ENCODE measurements around the gene TMEM43. TPM values are rescaled to one million over a fixed set of nuclear protein-coding genes. Genes with fewer than 3 reads are reported as not detected.
A peak's percentile ranks its signal among the peaks of the same experiment; 100 is the strongest.

Gene TMEM43
- total and polyA plus RNA-seq, 10 of the 15 experiments (the other 5 are each of a cell fraction or from before 2014, with no cell fraction given): 7.2 to 33.0 (median 18.5) TPM

- TF ChIP-seq ZNF24 (IDR thresholded peaks at IDR 0.05) (no peak), ZNF217 (IDR thresholded peaks at IDR 0.05) (peak; percentile 5; the same call in 1 of the 2 replicates), TCF3 (IDR thresholded peaks at IDR 0.05; ENCODE audit: borderline replicate concordance, insufficient read depth, low read depth, low read length) (0 out of 2 replicates have a peak, but pooled peaks have one; percentile 58), RUNX3 (IDR thresholded peaks at IDR 0.05; ENCODE audit: low read length) (peak; percentile 42), NRF1 (conservative IDR thresholded peaks at IDR 0.05; ENCODE audit: low read depth, low read length) (peak; percentile 98), IRF3 (IDR thresholded peaks at IDR 0.05) (no peak; the same call in 1 of the 2 replicates), BACH1 (IDR thresholded peaks at IDR 0.05; ENCODE audit: borderline replicate concordance) (peak; percentile 62; the same call in 1 of the 2 replicates), CHD1 (IDR thresholded peaks at IDR 0.05; ENCODE audit: low read depth, low read length) (0 out of 2 replicates have a peak, but pooled peaks have one; percentile 19), WRNIP1 (IDR thresholded peaks at IDR 0.05; ENCODE audit: borderline replicate concordance, low read depth, low read length) (no peak), HDAC2 (IDR thresholded peaks at IDR 0.05) (no peak), FOS (IDR thresholded peaks at IDR 0.05; ENCODE audit: borderline replicate concordance, extremely low read depth, insufficient read length) (no peak), CHD2 (IDR thresholded peaks at IDR 0.05; ENCODE audit: borderline replicate concordance, low read depth, low read length) (peak; percentile 47), PAX5 (IDR thresholded peaks at IDR 0.05; ENCODE audit: borderline replicate concordance, low read depth, low read length) (no peak), SIN3A (IDR thresholded peaks at IDR 0.05; ENCODE audit: low read depth, low read length) (peak; percentile 9; the same call in 1 of the 2 replicates), CBX5 (IDR thresholded peaks at IDR 0.05; ENCODE audit: low read depth) (peak; percentile 65; the same call in 1 of the 2 replicates), CREM (IDR thresholded peaks at IDR 0.05; ENCODE audit: low read depth) (peak; percentile 93; the same call in 1 of the 2 replicates), YY1 (IDR thresholded peaks at IDR 0.05; ENCODE audit: low read depth, low read length) (peak; percentile 88), HCFC1 (IDR thresholded peaks at IDR 0.05; ENCODE audit: low read length) (peak; percentile 99), E2F4 (IDR thresholded peaks at IDR 0.05; ENCODE audit: low read depth, low read length) (0 out of 2 replicates have a peak, but pooled peaks have one; percentile 25), SRF (IDR thresholded peaks at IDR 0.05; ENCODE audit: low read depth in 2 of 2, low read length in 2 of 2) (0 out of 4 replicates have a peak, but pooled peaks of 1 of the 2 experiments have one; percentile 7)
- TF ChIP-seq, protein P1, sequence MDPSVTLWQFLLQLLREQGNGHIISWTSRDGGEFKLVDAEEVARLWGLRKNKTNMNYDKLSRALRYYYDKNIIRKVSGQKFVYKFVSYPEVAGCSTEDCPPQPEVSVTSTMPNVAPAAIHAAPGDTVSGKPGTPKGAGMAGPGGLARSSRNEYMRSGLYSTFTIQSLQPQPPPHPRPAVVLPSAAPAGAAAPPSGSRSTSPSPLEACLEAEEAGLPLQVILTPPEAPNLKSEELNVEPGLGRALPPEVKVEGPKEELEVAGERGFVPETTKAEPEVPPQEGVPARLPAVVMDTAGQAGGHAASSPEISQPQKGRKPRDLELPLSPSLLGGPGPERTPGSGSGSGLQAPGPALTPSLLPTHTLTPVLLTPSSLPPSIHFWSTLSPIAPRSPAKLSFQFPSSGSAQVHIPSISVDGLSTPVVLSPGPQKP (IDR thresholded peaks at IDR 0.05; ENCODE audit: low read depth, low read length): no peak
- TF ChIP-seq, protein P2, sequence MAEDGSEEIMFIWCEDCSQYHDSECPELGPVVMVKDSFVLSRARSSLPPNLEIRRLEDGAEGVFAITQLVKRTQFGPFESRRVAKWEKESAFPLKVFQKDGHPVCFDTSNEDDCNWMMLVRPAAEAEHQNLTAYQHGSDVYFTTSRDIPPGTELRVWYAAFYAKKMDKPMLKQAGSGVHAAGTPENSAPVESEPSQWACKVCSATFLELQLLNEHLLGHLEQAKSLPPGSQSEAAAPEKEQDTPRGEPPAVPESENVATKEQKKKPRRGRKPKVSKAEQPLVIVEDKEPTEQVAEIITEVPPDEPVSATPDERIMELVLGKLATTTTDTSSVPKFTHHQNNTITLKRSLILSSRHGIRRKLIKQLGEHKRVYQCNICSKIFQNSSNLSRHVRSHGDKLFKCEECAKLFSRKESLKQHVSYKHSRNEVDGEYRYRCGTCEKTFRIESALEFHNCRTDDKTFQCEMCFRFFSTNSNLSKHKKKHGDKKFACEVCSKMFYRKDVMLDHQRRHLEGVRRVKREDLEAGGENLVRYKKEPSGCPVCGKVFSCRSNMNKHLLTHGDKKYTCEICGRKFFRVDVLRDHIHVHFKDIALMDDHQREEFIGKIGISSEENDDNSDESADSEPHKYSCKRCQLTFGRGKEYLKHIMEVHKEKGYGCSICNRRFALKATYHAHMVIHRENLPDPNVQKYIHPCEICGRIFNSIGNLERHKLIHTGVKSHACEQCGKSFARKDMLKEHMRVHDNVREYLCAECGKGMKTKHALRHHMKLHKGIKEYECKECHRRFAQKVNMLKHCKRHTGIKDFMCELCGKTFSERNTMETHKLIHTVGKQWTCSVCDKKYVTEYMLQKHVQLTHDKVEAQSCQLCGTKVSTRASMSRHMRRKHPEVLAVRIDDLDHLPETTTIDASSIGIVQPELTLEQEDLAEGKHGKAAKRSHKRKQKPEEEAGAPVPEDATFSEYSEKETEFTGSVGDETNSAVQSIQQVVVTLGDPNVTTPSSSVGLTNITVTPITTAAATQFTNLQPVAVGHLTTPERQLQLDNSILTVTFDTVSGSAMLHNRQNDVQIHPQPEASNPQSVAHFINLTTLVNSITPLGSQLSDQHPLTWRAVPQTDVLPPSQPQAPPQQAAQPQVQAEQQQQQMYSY (CRISPR knock-in tag; IDR thresholded peaks at IDR 0.05): no peak
These were observed at the start of gene TMEM43, which contains the start of gene CHCHD4 (continued) for GRCh38 chr3:14124615-14125192.
